K562 (cell line): ENCODE results near the gene GPRC5A. TPM values are rescaled to one million over a fixed set of nuclear protein-coding genes. Genes with fewer than 3 reads are reported as not detected.

Experiments used
- CBX5 ChIP-seq: IDR thresholded peaks from 2 replicates; pipeline ENCODE4 v1.6.1; 2014; ENCODE audit warnings: low read depth, borderline replicate concordance
- DACH1 ChIP-seq: fragments of 450-650 bp; IDR thresholded peaks from 2 replicates; pipeline ENCODE4 v1.6.1; 2018; ENCODE audit not compliant: partially characterized antibody
- FOXA3 ChIP-seq, 2 experiments: fragments of 450-650 bp in 1 of 2; sonication (generic) in 1 of 2; formaldehyde crosslinking; IDR thresholded peaks in 1 of 2; conservative IDR thresholded peaks in 1 of 2; 2 replicates each; pipeline versions ENCODE4 v1.4.0 to v1.8.0; 2020 to 2022; ENCODE audit warnings: mild to moderate bottlenecking in 2 of 2, missing genetic modification reagents in 1 of 2
- HMG20B ChIP-seq: fragments of 250-450 bp; sonication (Bioruptor Pico); IDR thresholded peaks from 2 replicates; pipeline ENCODE4 v1.5.0; 2021; ENCODE audit warnings: mild to moderate bottlenecking
- JUN ChIP-seq, 2 experiments: sonication (generic) in 1 of 2; formaldehyde crosslinking in 1 of 2; IDR thresholded peaks; 2 replicates each; pipeline versions ENCODE4 v1.6.1 to v1.8.0; 2012 to 2022; ENCODE audit warnings: borderline replicate concordance in 2 of 2, mild to moderate bottlenecking in 2 of 2, improper control_type of control experiment in 1 of 2, low read depth in 1 of 2, low read length in 1 of 2, missing genetic modification reagents in 1 of 2
- MEF2A ChIP-seq: IDR thresholded peaks from 2 replicates; pipeline ENCODE4 v1.6.1; 2011; ENCODE audit warnings: low read depth, mild to moderate bottlenecking, low read length, moderate library complexity; ENCODE audit not compliant: control insufficient read depth
- RAD21 ChIP-seq, 2 experiments: fragments of 250-450 bp in 1 of 2; fragments of 450-650 bp in 1 of 2; sonication (Bioruptor Pico) in 1 of 2; formaldehyde crosslinking in 1 of 2; IDR thresholded peaks in 1 of 2; conservative IDR thresholded peaks in 1 of 2; 2 replicates each; pipeline versions ENCODE4 v1.4.0 to v1.8.0; 2020 to 2022; ENCODE audit warnings: mild to moderate bottlenecking in 2 of 2, moderate library complexity in 1 of 2
- ZNF174 ChIP-seq: fragments of 250-450 bp; sonication (Bioruptor Pico); IDR thresholded peaks from 2 replicates; pipeline ENCODE4 v1.4.0; 2020; ENCODE audit warnings: mild to moderate bottlenecking
- ZNF316 ChIP-seq: fragments of 450-650 bp; IDR thresholded peaks from 2 replicates; pipeline ENCODE4 v1.6.1; 2016
- ZNF77 ChIP-seq: fragments of 250-450 bp; sonication (Bioruptor Pico); IDR thresholded peaks from 2 replicates; pipeline ENCODE4 v1.5.0; 2020
- polyA plus RNA-seq, 8 experiments: library from polyadenylated mRNA; depleted of rRNA in 4 of 8; stranded (reverse) in 5 of 8; unstranded in 3 of 8; fragments of >200 nt; fragmentation: Nextera tagmentation in 2 of 8; fragmentation: Illumina TruSeq in 1 of 8; extraction: Ambion mirVana in 2 of 8; extraction: Trizol in 1 of 8; gene quantifications; 2 replicates each; pipeline versions ENCODE4 v1.2.1 to v1.2.3, GENCODE V29; 2011 to 2014; ENCODE audit warnings: inconsistent platforms in 1 of 8, missing spikeins in 1 of 8
- total RNA-seq, 7 experiments: library from RNA; depleted of rRNA in 6 of 7; stranded (reverse); fragments of >200 nt in 6 of 7; fragmentation: Illumina TruSeq in 2 of 7; extraction: Trizol in 2 of 7; gene quantifications; 2 replicates each; pipeline versions ENCODE4 v1.2.1 to v1.2.3, GENCODE V29; 2011 to 2021; ENCODE audit warnings: low replicate concordance in 1 of 7
- TF ChIP-seq, protein P1 (sequence below): sonication (generic); formaldehyde crosslinking; IDR thresholded peaks from 2 replicates; pipeline ENCODE4 v1.8.0; 2022; ENCODE audit warnings: mild to moderate bottlenecking, low read depth, missing genetic modification reagents
- TF ChIP-seq, protein P2 (sequence below): sonication (generic); formaldehyde crosslinking; IDR thresholded peaks from 2 replicates; pipeline ENCODE4 v1.4.0; 2020; ENCODE audit warnings: mild to moderate bottlenecking, missing genetic modification reagents
- TF ChIP-seq, protein P3 (sequence below): fragments of 250-450 bp; sonication (Bioruptor Pico); IDR thresholded peaks from 2 replicates; pipeline ENCODE4 v1.8.0; 2022; ENCODE audit warnings: moderate library complexity, mild to moderate bottlenecking, inconsistent platforms

Gene GPRC5A
- total and polyA plus RNA-seq, 9 of the 15 experiments (the other 6 are each of a cell fraction or from before 2014, with no cell fraction given): 0.01 to 0.64 (median 0.08) TPM; not detected in 6

DNA sequence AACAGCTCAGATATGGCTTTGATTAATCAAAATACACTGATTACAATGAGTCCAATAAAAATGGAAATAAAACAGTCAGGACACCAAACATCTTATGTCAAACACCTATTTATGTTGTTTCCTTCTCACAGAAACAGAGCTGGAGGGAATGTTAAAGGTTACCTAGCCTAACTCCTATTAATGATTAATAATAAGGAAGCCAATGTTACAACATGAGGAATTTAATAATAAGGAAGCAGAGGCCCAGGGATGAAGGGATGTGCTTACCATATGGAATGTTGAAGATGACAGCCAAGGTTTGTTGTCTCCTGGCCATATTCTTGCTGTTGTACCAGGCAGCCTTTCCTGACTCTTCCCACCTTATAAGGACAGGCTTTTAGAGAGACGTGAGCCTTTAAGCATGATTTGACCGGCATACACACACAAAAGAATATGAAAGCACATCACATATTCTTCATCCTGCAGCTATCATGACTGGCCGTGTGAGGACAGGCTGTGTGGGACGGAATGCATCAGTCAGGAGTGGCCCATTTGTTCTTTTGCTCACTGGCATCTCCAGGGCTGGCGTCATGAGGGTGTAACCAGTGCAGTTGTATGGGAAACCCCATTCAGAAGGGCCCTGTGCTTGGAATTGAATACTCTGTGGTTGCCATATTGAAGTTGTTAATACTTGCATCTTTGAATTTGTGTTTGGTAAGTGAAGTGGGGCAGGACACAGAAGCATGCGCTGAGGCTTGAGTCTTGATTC lies 63.7 kb downstream of the GPRC5A start (continued):
- TF ChIP-seq RAD21 (CRISPR knock-in tag; conservative IDR thresholded peaks at IDR 0.05 in 1 of 2, IDR thresholded peaks at IDR 0.05 in 1 of 2): no peak
- no peak for TF ChIP-seq DACH1
- no peak for TF ChIP-seq ZNF174 (CRISPR knock-in tag)
- TF ChIP-seq MEF2A: no peak
- TF ChIP-seq HMG20B: no peak
- no peak for TF ChIP-seq CBX5
- TF ChIP-seq, protein P1, sequence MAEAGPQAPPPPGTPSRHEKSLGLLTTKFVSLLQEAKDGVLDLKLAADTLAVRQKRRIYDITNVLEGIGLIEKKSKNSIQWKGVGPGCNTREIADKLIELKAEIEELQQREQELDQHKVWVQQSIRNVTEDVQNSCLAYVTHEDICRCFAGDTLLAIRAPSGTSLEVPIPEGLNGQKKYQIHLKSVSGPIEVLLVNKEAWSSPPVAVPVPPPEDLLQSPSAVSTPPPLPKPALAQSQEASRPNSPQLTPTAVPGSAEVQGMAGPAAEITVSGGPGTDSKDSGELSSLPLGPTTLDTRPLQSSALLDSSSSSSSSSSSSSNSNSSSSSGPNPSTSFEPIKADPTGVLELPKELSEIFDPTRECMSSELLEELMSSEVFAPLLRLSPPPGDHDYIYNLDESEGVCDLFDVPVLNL (CRISPR knock-in tag): no peak
- no peak for TF ChIP-seq ZNF316
- TF ChIP-seq, protein P2, sequence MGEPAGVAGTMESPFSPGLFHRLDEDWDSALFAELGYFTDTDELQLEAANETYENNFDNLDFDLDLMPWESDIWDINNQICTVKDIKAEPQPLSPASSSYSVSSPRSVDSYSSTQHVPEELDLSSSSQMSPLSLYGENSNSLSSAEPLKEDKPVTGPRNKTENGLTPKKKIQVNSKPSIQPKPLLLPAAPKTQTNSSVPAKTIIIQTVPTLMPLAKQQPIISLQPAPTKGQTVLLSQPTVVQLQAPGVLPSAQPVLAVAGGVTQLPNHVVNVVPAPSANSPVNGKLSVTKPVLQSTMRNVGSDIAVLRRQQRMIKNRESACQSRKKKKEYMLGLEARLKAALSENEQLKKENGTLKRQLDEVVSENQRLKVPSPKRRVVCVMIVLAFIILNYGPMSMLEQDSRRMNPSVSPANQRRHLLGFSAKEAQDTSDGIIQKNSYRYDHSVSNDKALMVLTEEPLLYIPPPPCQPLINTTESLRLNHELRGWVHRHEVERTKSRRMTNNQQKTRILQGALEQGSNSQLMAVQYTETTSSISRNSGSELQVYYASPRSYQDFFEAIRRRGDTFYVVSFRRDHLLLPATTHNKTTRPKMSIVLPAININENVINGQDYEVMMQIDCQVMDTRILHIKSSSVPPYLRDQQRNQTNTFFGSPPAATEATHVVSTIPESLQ (CRISPR knock-in tag): no peak
- TF ChIP-seq ZNF77 (CRISPR knock-in tag): no peak
- no peak for TF ChIP-seq FOXA3 (CRISPR knock-in tag; conservative IDR thresholded peaks at IDR 0.05 in 1 of 2, IDR thresholded peaks at IDR 0.05 in 1 of 2)
- no peak for TF ChIP-seq JUN (IDR thresholded peaks at IDR 0.05; ENCODE audit: borderline replicate concordance, low read depth, low read length)
- TF ChIP-seq JUN (CRISPR knock-in tag; IDR thresholded peaks at IDR 0.05; ENCODE audit: borderline replicate concordance): no peak
- TF ChIP-seq, protein P3, sequence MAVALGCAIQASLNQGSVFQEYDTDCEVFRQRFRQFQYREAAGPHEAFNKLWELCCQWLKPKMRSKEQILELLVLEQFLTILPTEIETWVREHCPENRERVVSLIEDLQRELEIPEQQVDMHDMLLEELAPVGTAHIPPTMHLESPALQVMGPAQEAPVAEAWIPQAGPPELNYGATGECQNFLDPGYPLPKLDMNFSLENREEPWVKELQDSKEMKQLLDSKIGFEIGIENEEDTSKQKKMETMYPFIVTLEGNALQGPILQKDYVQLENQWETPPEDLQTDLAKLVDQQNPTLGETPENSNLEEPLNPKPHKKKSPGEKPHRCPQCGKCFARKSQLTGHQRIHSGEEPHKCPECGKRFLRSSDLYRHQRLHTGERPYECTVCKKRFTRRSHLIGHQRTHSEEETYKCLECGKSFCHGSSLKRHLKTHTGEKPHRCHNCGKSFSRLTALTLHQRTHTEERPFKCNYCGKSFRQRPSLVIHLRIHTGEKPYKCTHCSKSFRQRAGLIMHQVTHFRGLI (CRISPR knock-in tag): no peak
- TF ChIP-seq, all 486 proteins: peak for 0
